Activated T-cell treated with anti-CD3 and anti-CD28 coated beads for 4 hours (primary cell): ENCODE data around the gene CENPM.

ENCODE experiments used
- DNase-seq: peaks from one replicate; pipeline ENCODE4 v3.0.0-alpha.2; 2020

Gene CENPM

GRCh38 chr22:41946629-41947423 is at the start of gene CENPM:
Gene CENPM, minus strand, starts transcription at chr22:41947152. Its CDS starts 76 bp downstream, at chr22:41947076.
- peak; percentile 79 for DNase-seq

DNA sequence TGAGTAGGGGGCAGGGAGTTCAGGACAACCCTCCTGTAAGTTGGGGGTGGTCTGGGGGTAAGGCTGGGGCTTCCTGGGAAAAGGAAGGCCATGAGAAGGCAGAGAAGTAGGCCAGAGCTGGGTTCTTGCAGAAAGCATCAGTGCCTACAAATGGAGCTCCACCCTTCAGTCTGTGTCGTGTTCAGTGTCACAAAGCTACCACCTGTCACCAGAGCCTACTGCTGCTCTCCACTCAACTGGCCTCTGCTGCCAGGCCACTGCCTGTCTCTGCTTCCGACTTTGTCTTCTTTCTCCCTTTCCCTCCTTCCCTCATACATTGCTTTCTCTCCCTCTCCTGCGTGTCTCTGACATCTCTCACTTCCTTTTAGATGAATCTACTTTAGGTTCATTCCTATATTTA is 48.3 kb upstream of the CENPM start:
- DNase-seq: no peak

DNA sequence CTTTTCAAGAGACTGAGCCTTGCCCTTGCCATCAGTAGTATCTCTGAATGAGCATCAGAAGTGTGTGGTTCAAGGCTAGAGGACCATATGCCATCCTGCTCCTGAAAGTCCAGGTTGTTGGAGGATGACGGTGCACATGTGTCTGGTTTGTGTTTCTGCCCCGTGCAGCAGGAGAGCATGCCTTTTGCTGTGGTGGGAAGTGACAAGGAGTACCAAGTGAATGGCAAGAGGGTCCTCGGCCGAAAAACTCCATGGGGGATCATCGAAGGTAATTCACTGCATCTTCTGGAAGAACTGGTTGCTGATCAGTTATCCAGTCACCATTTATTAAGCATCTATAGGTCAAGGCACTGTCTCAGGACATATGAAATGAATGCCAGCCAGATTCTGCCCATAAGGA is 45.5 kb upstream of the CENPM start:
- no peak for DNase-seq

DNA sequence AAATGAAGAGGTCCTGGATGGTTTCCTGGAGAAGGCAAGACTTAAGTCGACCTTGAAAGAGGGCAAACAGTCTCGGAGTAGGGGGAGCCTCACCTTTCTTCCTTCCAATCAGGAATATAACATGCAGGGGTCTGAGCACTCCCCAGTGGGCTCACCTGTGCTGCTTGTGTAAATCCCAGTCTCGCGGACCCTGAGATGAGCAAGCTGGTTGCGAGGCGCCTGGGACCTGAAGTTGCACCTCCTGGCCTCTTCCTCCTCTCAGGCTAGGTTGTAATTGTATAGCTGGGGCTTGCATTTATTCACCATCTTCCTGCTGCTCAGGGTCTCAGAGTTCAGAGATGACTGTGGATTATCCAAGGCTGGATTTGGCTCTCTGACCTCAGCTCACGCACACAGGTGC is 44.2 kb upstream of the CENPM start:
- DNase-seq: no peak

DNA sequence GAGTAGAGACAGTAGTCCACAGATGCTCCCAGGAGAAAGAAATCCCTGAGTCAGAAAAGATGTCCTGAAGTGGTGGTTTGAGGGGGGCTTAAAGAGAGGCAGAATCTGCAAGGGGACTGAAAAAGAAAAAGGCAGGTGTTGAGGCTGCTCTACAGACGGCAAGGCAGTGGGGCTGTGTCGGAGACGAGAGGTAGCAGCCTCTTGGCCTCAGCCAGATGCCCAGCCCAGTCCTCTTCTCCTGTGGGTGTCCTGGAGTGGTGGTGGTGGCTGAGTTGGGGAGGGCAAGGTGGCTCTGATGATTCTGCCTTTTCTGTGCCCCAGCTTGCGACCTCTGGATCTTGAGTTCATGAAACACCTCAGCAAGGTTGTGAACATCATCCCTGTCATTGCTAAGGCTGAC is 42.3 kb upstream of the CENPM start:
- no peak for DNase-seq

- DNase-seq: no peak
Observed at GRCh38 chr22:41987276-41987675, 40.3 kb upstream of the CENPM start.

- DNase-seq: no peak
Observed at GRCh38 chr22:41983513-41984405, 36.8 kb upstream of the CENPM start.

DNA sequence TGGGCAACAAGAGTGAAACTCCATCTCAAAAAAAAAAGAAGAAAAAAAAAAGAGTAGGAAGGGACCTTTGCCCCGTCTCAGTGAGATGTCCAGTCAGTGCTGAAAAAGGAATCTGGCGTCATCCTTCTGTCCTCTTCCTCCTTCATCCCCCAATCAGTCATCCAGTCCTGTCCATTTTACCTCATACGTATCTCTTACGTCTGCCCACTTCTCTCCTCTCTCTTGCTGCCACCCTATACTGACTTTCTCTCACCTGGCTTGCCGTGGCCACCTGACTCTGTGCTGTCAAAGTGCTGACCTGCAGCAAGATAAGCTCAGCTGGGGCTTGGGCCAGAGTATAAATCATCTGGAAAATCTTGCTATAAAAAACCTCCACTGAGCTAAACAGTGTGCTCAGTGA is 35.9 kb upstream of the CENPM start:
- DNase-seq: no peak

- DNase-seq: no peak
Observed at GRCh38 chr22:41979423-41980250, 32.7 kb upstream of the CENPM start.

DNA sequence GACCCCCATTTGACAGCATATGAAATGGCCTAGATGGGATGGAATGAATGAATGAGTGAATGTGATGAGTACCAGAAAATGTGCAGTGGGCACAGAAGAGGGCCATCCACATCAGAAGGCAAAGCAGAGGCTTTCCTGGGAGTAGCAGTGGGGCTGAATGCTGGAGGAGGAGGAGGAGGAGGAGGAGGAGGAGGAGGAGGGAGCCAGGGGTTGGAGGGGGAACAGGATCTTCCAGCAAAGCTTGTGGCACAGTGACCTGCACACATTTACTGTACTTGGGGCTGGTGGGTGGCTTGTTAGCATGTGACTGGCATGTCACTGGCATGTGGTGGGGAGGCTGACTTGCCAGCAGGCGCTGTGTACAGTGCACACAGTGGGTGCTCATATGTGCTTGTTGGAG is 31.8 kb upstream of the CENPM start:
- DNase-seq: no peak

- DNase-seq: no peak
Observed at GRCh38 chr22:41976961-41977566, 30.1 kb upstream of the CENPM start.

GRCh38 chr22:41976070-41976901 is 29.3 kb upstream of the CENPM start:
- DNase-seq: peak; percentile 25

- DNase-seq: no peak
Observed at GRCh38 chr22:41975299-41976069, 28.5 kb upstream of the CENPM start.

GRCh38 chr22:41974691-41975290 is 27.8 kb upstream of the CENPM start:
- no peak for DNase-seq

GRCh38 chr22:41971431-41971830 is 24.5 kb upstream of the CENPM start:
- no peak for DNase-seq

- DNase-seq: no peak
Observed at GRCh38 chr22:41970601-41971000, 23.6 kb upstream of the CENPM start.

- no peak for DNase-seq
Observed at GRCh38 chr22:41969110-41969646, 22.2 kb upstream of the CENPM start, which contains the start of gene SEPTIN3. Gene SEPTIN3, plus strand, starts transcription at chr22:41969443. Its CDS starts 2,050 bp downstream, at chr22:41971493.

- DNase-seq: no peak
Observed at GRCh38 chr22:41968601-41969000, 21.6 kb upstream of the CENPM start.

DNA sequence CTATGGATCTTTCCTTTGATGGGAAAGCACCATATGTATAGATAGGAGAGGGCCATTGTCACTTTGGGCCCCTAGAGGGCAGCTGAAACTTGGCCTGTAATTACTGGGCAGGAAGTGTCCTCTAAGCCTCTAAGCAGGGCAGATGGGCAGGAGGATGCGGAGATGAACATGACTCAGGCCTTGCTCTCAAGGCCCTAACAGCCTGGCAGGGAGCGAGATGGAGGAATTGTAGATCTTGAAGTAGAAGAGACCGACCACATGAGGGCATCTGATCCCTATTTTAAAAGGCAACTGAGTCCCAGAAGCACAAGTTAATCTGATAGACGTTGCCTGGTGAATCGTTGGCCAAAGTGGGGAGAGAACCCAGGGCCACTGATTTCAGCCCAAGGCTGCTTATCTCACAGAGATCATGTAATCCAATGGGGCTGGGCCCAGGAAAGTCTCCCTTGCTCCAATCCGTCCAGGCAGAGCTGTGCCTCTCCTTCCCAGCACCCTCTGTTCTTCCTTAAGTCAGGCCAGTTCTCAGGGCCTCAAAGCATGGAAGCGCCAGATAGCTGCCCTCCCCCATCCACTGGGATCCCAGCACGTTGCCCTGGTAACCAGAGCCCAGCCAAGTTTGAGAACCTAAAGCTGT is 19.8 kb upstream of the CENPM start:
- no peak for DNase-seq

DNA sequence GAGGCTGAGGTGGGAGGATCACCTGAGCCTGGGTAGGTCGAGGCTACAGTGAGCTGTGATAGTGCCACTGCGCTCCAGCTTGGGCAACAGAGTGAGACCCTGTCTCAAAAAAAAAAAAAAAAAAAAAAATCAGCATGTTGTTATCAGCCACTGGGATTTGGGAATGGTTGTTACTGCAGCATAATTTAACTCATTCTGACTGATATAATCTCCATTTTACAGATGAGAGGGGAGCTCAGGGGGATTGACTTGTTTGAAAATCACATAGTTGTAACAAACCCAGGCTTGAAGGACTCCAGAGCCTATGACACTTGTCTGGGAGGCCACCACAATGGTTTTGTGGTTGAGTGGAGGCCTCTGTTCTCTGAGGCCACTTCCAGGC is 19.3 kb upstream of the CENPM start:
- no peak for DNase-seq
